K562 (cell line): ENCODE results near the gene ZGLP1. TPM values are rescaled to one million over a fixed set of nuclear protein-coding genes. Genes with fewer than 3 reads are reported as not detected.

Experiments used
- FOXJ2 ChIP-seq: fragments of 200-800 bp; sonication (Bioruptor generic); IDR thresholded peaks from 2 replicates; pipeline ENCODE4 v1.6.1; 2016; ENCODE audit warnings: missing genetic modification characterization, missing compliant biosample characterization
- HEY1 ChIP-seq: fragments of 250-450 bp; sonication (Bioruptor Pico); IDR thresholded peaks from 2 replicates; pipeline ENCODE4 v1.5.0; 2020; ENCODE audit warnings: mild to moderate bottlenecking, moderate library complexity, borderline replicate concordance
- HIVEP1 ChIP-seq: fragments of 250-450 bp; sonication (Bioruptor Pico); IDR thresholded peaks from 2 replicates; pipeline ENCODE4 v1.4.0; 2020; ENCODE audit warnings: mild to moderate bottlenecking
- SUPT5H ChIP-seq: fragments of 450-650 bp; IDR thresholded peaks from 2 replicates; pipeline ENCODE4 v1.6.1; 2016
- TRIM28 ChIP-seq: fragments of 450-650 bp; IDR thresholded peaks from 2 replicates; pipeline ENCODE4 v1.6.1; 2017
- ZSCAN32 ChIP-seq: fragments of 450-650 bp; formaldehyde crosslinking; IDR thresholded peaks from 2 replicates; pipeline ENCODE4 v1.4.0; 2020; ENCODE audit warnings: mild to moderate bottlenecking, moderate library complexity
- polyA plus RNA-seq, 8 experiments: library from polyadenylated mRNA; depleted of rRNA in 4 of 8; stranded (reverse) in 5 of 8; unstranded in 3 of 8; fragments of >200 nt; fragmentation: Nextera tagmentation in 2 of 8; fragmentation: Illumina TruSeq in 1 of 8; extraction: Ambion mirVana in 2 of 8; extraction: Trizol in 1 of 8; gene quantifications; 2 replicates each; pipeline versions ENCODE4 v1.2.1 to v1.2.3, GENCODE V29; 2011 to 2014; ENCODE audit warnings: inconsistent platforms in 1 of 8, missing spikeins in 1 of 8
- total RNA-seq, 7 experiments: library from RNA; depleted of rRNA in 6 of 7; stranded (reverse); fragments of >200 nt in 6 of 7; fragmentation: Illumina TruSeq in 2 of 7; extraction: Trizol in 2 of 7; gene quantifications; 2 replicates each; pipeline versions ENCODE4 v1.2.1 to v1.2.3, GENCODE V29; 2011 to 2021; ENCODE audit warnings: low replicate concordance in 1 of 7
- TF ChIP-seq, protein P1 (sequence below), 2 experiments: IDR thresholded peaks in 1 of 2; conservative IDR thresholded peaks in 1 of 2; 2 replicates each; pipeline ENCODE4 v1.6.1; 2016; ENCODE audit warnings: low read depth in 2 of 2, mild to moderate bottlenecking in 1 of 2, missing compliant biosample characterization in 1 of 2, missing genetic modification characterization in 1 of 2, moderate library complexity in 1 of 2
- TF ChIP-seq, protein P2 (sequence below), 2 experiments: fragments of 450-650 bp; IDR thresholded peaks; 2 replicates each; pipeline ENCODE4 v1.6.1; 2016; ENCODE audit warnings: mild to moderate bottlenecking in 2 of 2, borderline replicate concordance in 1 of 2, low read depth in 1 of 2, moderate library complexity in 1 of 2
- TF ChIP-seq, protein P3 (sequence below): IDR thresholded peaks from 3 replicates; pipeline ENCODE4 v1.6.1; 2011; ENCODE audit warnings: borderline replicate concordance, mild to moderate bottlenecking, moderate library complexity; ENCODE audit not compliant: insufficient read length; ENCODE audit errors: extremely low read depth
- TF ChIP-seq, protein P4 (sequence below): fragments of 450-650 bp; IDR thresholded peaks from 2 replicates; pipeline ENCODE4 v1.6.1; 2016; ENCODE audit warnings: missing biosample characterization, missing genetic modification characterization

ZGLP1 gene
- total and polyA plus RNA-seq, 9 of the 15 experiments (the other 6 are each of a cell fraction or from before 2014, with no cell fraction given): 0.24 to 4.5 (median 2.2) TPM

DNA sequence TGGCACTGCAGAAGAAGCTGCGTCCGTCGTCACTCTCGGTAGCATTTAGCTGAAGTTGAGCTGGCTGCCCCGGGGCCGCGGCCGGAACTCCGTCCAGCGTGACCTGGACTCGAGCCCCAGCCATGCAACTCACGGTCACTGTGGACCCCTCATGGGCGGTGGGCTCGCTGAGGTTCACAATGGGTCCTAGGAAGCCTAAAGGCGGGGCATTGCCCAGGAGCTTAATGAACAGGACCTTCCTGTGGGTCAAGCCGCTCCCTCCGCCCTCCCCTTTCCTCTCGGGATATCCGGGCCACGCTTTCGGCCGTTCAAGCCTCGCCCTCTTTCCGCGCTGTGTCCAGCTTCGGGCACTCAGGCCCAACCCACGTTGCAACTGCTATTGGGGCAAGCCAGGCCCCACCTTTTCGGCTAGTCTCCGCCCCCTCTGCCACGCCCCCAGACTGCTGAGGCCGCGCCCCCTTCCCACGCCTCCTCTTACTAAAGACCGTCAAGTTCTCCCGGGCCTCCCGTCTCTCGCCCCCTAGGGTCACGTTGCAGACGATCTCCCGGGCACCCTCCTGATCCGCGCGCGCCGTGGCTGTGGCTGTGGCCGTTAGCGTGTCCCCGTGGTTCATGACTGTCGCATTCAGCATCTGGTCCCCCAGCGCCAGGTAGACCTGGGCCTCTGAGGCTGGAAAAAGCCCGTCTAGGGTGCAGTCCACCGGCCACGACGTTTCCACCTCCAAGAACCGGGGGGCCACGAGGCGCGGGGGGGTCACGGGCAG, 25.2 kb upstream of the ZGLP1 start (continued):
- TF ChIP-seq, protein P1, sequence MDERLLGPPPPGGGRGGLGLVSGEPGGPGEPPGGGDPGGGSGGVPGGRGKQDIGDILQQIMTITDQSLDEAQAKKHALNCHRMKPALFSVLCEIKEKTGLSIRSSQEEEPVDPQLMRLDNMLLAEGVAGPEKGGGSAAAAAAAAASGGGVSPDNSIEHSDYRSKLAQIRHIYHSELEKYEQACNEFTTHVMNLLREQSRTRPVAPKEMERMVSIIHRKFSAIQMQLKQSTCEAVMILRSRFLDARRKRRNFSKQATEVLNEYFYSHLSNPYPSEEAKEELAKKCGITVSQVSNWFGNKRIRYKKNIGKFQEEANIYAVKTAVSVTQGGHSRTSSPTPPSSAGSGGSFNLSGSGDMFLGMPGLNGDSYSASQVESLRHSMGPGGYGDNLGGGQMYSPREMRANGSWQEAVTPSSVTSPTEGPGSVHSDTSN (CRISPR knock-in tag; IDR thresholded peaks at IDR 0.05; ENCODE audit: low read depth): no peak
- TF ChIP-seq, protein P1 (tag; conservative IDR thresholded peaks at IDR 0.05; ENCODE audit: low read depth): no peak
- TF ChIP-seq TRIM28 (no peak), ZSCAN32 (no peak), HIVEP1 (CRISPR knock-in tag) (no peak), SUPT5H (peak; percentile 72), HEY1 (CRISPR knock-in tag) (no peak), FOXJ2 (tag) (no peak)
- TF ChIP-seq, protein P2, sequence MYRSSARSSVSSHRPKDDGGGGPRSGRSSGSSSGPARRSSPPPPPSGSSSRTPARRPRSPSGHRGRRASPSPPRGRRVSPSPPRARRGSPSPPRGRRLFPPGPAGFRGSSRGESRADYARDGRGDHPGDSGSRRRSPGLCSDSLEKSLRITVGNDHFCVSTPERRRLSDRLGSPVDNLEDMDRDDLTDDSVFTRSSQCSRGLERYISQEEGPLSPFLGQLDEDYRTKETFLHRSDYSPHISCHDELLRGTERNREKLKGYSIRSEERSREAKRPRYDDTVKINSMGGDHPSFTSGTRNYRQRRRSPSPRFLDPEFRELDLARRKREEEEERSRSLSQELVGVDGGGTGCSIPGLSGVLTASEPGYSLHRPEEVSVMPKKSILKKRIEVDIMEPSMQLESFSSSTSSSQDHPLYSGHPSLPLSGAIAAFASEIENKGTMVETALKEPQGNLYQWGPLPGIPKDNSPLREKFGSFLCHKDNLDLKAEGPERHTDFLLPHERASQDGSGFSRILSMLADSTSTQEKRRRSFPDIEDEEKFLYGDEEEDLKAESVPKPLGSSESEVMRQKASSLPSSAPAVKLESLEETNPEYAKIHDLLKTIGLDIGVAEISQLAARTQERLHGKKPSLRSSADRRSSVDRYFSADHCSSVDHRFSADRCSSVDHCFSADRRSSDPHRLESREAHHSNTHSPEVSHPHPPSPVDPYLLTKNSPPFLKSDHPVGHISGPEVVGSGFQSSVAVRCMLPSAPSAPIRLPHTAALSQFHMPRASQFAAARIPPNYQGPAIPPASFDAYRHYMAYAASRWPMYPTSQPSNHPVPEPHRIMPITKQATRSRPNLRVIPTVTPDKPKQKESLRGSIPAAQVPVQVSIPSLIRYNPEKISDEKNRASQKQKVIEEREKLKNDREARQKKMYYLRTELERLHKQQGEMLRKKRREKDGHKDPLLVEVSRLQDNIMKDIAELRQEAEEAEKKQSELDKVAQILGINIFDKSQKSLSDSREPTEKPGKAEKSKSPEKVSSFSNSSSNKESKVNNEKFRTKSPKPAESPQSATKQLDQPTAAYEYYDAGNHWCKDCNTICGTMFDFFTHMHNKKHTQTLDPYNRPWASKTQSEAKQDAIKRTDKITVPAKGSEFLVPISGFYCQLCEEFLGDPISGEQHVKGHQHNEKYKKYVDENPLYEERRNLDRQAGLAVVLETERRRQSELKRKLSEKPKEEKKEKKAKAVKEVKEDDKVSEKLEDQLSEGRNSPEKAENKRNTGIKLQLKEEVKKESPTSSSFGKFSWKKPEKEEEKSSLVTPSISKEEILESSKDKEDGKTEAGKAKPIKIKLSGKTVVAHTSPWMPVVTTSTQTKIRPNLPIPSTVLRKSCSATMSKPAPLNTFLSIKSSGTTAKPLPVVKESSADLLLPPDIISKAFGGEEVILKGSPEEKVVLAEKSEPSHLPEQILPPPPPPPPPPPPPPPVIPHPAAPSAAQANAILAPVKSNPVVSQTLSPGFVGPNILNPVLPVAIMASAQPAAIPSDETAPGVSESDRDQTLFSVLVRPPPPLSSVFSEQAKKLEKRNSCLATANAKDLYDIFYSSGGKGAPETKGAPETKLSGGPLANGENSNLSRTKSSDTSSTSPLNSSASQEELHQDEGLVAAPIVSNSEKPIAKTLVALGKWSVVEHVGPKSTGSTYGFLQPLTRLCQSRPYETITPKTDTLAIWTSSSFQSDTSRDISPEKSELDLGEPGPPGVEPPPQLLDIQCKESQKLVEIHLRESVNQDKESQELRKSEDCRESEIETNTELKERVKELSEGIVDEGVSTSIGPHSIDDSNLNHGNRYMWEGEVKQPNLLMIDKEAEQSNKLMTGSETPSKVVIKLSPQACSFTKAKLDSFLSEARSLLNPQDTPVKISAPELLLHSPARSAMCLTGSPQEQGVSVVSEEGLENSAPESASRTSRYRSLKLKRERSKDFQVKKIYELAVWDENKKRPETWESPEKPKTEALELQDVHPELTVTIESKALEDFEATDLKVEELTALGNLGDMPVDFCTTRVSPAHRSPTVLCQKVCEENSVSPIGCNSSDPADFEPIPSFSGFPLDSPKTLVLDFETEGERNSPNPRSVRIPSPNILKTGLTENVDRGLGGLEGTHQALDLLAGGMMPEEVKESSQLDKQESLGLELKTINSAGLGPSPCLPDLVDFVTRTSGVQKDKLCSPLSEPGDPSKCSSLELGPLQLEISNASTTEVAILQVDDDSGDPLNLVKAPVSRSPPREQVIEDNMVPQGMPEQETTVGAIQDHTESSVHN (IDR thresholded peaks at IDR 0.05; ENCODE audit: borderline replicate concordance in 1 of 2, low read depth in 1 of 2): no peak
- TF ChIP-seq, protein P3, sequence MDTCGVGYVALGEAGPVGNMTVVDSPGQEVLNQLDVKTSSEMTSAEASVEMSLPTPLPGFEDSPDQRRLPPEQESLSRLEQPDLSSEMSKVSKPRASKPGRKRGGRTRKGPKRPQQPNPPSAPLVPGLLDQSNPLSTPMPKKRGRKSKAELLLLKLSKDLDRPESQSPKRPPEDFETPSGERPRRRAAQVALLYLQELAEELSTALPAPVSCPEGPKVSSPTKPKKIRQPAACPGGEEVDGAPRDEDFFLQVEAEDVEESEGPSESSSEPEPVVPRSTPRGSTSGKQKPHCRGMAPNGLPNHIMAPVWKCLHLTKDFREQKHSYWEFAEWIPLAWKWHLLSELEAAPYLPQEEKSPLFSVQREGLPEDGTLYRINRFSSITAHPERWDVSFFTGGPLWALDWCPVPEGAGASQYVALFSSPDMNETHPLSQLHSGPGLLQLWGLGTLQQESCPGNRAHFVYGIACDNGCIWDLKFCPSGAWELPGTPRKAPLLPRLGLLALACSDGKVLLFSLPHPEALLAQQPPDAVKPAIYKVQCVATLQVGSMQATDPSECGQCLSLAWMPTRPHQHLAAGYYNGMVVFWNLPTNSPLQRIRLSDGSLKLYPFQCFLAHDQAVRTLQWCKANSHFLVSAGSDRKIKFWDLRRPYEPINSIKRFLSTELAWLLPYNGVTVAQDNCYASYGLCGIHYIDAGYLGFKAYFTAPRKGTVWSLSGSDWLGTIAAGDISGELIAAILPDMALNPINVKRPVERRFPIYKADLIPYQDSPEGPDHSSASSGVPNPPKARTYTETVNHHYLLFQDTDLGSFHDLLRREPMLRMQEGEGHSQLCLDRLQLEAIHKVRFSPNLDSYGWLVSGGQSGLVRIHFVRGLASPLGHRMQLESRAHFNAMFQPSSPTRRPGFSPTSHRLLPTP: no peak
- TF ChIP-seq, protein P4, sequence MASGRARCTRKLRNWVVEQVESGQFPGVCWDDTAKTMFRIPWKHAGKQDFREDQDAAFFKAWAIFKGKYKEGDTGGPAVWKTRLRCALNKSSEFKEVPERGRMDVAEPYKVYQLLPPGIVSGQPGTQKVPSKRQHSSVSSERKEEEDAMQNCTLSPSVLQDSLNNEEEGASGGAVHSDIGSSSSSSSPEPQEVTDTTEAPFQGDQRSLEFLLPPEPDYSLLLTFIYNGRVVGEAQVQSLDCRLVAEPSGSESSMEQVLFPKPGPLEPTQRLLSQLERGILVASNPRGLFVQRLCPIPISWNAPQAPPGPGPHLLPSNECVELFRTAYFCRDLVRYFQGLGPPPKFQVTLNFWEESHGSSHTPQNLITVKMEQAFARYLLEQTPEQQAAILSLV: no peak
